ENCODE data around the gene ATOSA.

The ATOSA gene

DNA sequence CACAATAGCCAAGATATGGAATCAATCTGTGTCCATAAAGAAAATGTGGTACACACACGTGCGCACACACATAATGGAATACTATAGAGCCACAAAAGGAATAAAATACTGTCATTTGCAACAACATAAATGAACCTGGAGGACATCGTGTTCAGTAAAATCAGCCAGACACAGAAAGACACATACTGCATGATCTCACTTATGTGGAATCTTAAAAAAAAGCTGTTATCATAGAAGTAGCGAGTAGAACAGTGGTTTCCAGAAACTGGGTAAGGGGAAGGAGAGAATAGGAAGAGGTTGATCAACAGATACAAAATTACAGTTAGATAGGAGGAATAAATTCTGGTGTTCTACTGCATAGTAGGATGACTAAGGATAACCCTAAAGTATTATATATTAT, 11.1 kb downstream of the ATOSA start:
- no peaks in the 10 kb centered on the region for H3K27me3 Mint-ChIP-seq (ENCODE audit: low read depth)
- TF ChIP-seq, protein P1, sequence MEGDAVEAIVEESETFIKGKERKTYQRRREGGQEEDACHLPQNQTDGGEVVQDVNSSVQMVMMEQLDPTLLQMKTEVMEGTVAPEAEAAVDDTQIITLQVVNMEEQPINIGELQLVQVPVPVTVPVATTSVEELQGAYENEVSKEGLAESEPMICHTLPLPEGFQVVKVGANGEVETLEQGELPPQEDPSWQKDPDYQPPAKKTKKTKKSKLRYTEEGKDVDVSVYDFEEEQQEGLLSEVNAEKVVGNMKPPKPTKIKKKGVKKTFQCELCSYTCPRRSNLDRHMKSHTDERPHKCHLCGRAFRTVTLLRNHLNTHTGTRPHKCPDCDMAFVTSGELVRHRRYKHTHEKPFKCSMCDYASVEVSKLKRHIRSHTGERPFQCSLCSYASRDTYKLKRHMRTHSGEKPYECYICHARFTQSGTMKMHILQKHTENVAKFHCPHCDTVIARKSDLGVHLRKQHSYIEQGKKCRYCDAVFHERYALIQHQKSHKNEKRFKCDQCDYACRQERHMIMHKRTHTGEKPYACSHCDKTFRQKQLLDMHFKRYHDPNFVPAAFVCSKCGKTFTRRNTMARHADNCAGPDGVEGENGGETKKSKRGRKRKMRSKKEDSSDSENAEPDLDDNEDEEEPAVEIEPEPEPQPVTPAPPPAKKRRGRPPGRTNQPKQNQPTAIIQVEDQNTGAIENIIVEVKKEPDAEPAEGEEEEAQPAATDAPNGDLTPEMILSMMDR (IDR thresholded peaks at IDR 0.05; ENCODE audit: unreplicated experiment in 3 of 3): no peak

DNA sequence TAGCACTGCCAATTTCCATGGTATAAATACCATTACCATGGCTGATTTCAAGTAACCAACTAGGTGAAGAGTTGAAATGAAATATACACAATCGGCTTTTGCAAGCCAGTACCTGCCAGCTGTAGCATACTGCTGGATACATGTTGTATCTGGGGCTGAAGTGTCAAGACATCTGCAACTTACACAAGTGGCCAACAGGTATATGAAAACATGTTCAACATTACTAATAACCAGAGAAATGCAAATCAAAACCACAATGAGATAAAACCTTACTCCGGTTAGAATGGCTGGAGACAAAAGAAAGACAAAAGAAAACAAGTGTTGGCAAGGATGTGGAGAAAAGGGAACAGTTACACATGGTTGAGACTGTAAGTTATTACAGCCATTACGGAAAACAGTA, 11.6 kb downstream of the ATOSA start:
- Mint-ChIP-seq H3K27ac (no peak overlapping the region), H3K4me3 (no peak overlapping the region), H3K4me1 (no peaks in the 10 kb centered on the region), H3K36me3 (ENCODE audit: low read depth) (peaks cover 65% of the 10 kb centered on the region), H3K9me3 (no peaks in the 10 kb centered on the region), H3K27me3 (ENCODE audit: low read depth) (no peaks in the 10 kb centered on the region)
- TF ChIP-seq, protein P1 (IDR thresholded peaks at IDR 0.05; ENCODE audit: unreplicated experiment in 3 of 3): no peak

More for the DNA sequence above, 11.1 kb downstream of the ATOSA start:
- Mint-ChIP-seq H3K36me3 (ENCODE audit: low read depth) (peaks cover 62% of the 10 kb centered on the region), H3K4me1 (no peaks in the 10 kb centered on the region), H3K9me3 (no peaks in the 10 kb centered on the region), H3K27ac (no peak overlapping the region), H3K4me3 (no peak overlapping the region)

GRCh38 chr15:52663536-52664294, 15.5 kb downstream of the ATOSA start:
- Mint-ChIP-seq H3K4me1 (no peaks in the 10 kb centered on the region), H3K27ac (no peak overlapping the region), H3K4me3 (no peak overlapping the region), H3K27me3 (ENCODE audit: low read depth) (no peaks in the 10 kb centered on the region), H3K36me3 (ENCODE audit: low read depth) (peaks cover 60% of the 10 kb centered on the region), H3K9me3 (no peaks in the 10 kb centered on the region)
- TF ChIP-seq, protein P1 (IDR thresholded peaks at IDR 0.05; ENCODE audit: unreplicated experiment in 3 of 3): no peak

DNA sequence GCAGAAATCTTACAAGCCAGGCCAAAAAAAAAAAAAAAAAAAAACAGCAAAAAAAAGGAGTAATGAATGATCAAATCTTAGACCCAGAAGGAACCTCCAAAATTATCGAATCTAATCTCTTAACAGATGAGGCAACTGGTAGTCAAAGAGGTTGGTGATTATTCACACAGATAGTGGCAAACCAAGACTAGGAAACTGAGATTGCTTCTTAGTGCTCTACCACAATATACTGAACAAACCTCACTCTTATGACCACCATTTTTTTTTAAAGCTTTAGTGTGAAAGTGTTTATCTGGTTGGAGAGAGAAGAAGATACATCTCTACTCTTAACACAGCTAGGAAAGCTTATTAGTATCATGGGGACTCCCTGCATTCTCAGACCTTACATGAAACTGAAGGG, 17.3 kb downstream of the ATOSA start:
- TF ChIP-seq, protein P1 (IDR thresholded peaks at IDR 0.05; ENCODE audit: unreplicated experiment in 3 of 3): no peak
- Mint-ChIP-seq H3K4me1 (no peaks in the 10 kb centered on the region), H3K27me3 (ENCODE audit: low read depth) (no peaks in the 10 kb centered on the region), H3K9me3 (no peaks in the 10 kb centered on the region), H3K27ac (no peak overlapping the region), H3K4me3 (no peak overlapping the region), H3K36me3 (ENCODE audit: low read depth) (peaks cover 55% of the 10 kb centered on the region)

DNA sequence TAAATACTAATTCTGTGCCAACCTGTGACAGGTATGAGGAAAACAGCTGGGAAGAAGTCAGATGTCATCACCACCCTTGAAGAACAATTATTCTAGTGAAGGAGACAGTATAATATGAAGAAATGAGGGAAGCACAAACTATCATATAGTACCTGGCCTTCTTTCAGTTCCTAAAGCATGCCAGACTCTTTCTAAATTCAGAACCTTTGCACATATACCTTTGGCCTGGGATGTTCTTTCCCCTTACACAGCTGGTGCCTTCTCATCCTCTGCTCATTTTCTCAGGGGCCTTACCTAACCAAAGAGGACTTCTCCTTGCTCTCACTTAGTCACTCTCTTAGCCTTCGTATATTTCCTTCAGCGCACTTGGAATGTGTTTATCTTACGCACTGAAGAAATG, 19.0 kb downstream of the ATOSA start:
- H3K4me1 Mint-ChIP-seq: no peaks in the 10 kb centered on the region
- no peak overlapping the region for H3K27ac Mint-ChIP-seq
- TF ChIP-seq, protein P1 (IDR thresholded peaks at IDR 0.05; ENCODE audit: unreplicated experiment in 3 of 3): no peak
- no peak overlapping the region for H3K4me3 Mint-ChIP-seq
- no peaks in the 10 kb centered on the region for H3K27me3 Mint-ChIP-seq (ENCODE audit: low read depth)
- H3K36me3 Mint-ChIP-seq (ENCODE audit: low read depth): peaks cover 46% of the 10 kb centered on the region
- no peaks in the 10 kb centered on the region for H3K9me3 Mint-ChIP-seq

- Mint-ChIP-seq H3K27ac (no peak overlapping the region), H3K27me3 (ENCODE audit: low read depth) (no peaks in the 10 kb centered on the region), H3K4me3 (no peak overlapping the region), H3K4me1 (peaks cover 7% of the 10 kb centered on the region), H3K36me3 (ENCODE audit: low read depth) (peaks cover 45% of the 10 kb centered on the region), H3K9me3 (no peaks in the 10 kb centered on the region)
- TF ChIP-seq, protein P1 (IDR thresholded peaks at IDR 0.05; ENCODE audit: unreplicated experiment in 3 of 3): no peak
These were observed 20.2 kb downstream of the ATOSA start for GRCh38 chr15:52658955-52659354.

All from nephron (organoid).